ENCODE results near the gene TIMM9.
"Not testable (repeated sequence)": the region's sequence is repeated elsewhere in the genome, so short reads cannot be mapped to it uniquely, and the experiment has no call there.

The TIMM9 gene

GRCh38 chr14:58427281-58428117, at the start of gene TIMM9, which contains the start of gene KIAA0586:
TSS of gene TIMM9 (minus strand) at chr14:58427531. CDS start at chr14:58411945, 15,586 bp downstream.
TSS of gene KIAA0586 (plus strand) at chr14:58427719. CDS start at chr14:58428265, 546 bp downstream.
- peak; percentile 99 for DNase-seq

- DNase-seq: no peak
These were observed 49.0 kb upstream of the TIMM9 start for GRCh38 chr14:58476320-58476719.

- no peak for DNase-seq
These were observed 42.0 kb upstream of the TIMM9 start for GRCh38 chr14:58469309-58469708.

- DNase-seq: no peak
These were observed 40.2 kb upstream of the TIMM9 start for GRCh38 chr14:58467575-58467974.

- no peak for DNase-seq
These were observed 39.1 kb upstream of the TIMM9 start for GRCh38 chr14:58466459-58466858.

GRCh38 chr14:58465421-58465820, 38.1 kb upstream of the TIMM9 start:
- no peak for DNase-seq

- no peak for DNase-seq
These were observed 37.3 kb upstream of the TIMM9 start for GRCh38 chr14:58464652-58465051.

- no peak for DNase-seq
These were observed 35.8 kb upstream of the TIMM9 start for GRCh38 chr14:58463147-58463546.

GRCh38 chr14:58460772-58461171, 33.4 kb upstream of the TIMM9 start:
- no peak for DNase-seq

- no peak for DNase-seq
These were observed 28.4 kb upstream of the TIMM9 start for GRCh38 chr14:58455593-58456265.

GRCh38 chr14:58444627-58445026, 17.3 kb upstream of the TIMM9 start:
- DNase-seq: no peak

- no peak for DNase-seq
These were observed 12.1 kb upstream of the TIMM9 start for GRCh38 chr14:58439476-58439875.

GRCh38 chr14:58430156-58430555, 2.8 kb upstream of the TIMM9 start:
- no peak for DNase-seq

- DNase-seq: peak in 1 of 2 donors; percentile 48
These were observed 870 bp upstream of the TIMM9 start for GRCh38 chr14:58428118-58428683.

GRCh38 chr14:58426670-58427280, 556 bp downstream of the TIMM9 start:
- peak in 1 of 2 donors; percentile 52 for DNase-seq

GRCh38 chr14:58416934-58417333, 10.4 kb downstream of the TIMM9 start:
- not testable (repeated sequence) for DNase-seq

GRCh38 chr14:58415636-58416547, 11.4 kb downstream of the TIMM9 start:
- DNase-seq: no peak

- no peak for DNase-seq
These were observed 12.5 kb downstream of the TIMM9 start for GRCh38 chr14:58414845-58415244.

GRCh38 chr14:58408681-58409215, 18.6 kb downstream of the TIMM9 start:
- DNase-seq: no peak

- no peak for DNase-seq
These were observed 25.7 kb downstream of the TIMM9 start for GRCh38 chr14:58401587-58401986.

GRCh38 chr14:58398895-58399294, 28.4 kb downstream of the TIMM9 start:
- no peak for DNase-seq

GRCh38 chr14:58398495-58398894, 28.8 kb downstream of the TIMM9 start:
- no peak for DNase-seq
